Heart right ventricle (tissue), 16 donors: ENCODE measurements around the gene ATP6V0B. TPM values are rescaled to one million over a fixed set of nuclear protein-coding genes. Genes with fewer than 3 reads are reported as not detected.

Experiments
- ATAC-seq, 8 donors: fragments of 200-7000 bp; cut with Tn5 transposase; one replicate each; pipeline ENCODE4 v1.9.1; 2020; ENCODE audit warnings: mild to moderate bottlenecking in 8 of 8, moderate library complexity in 8 of 8, moderate number of reproducible peaks in 1 of 8
- DNase-seq, 2 donors: peaks; one replicate each; pipeline ENCODE4 v3.0.0-alpha.2; 2020
- H3K27ac ChIP-seq, 10 donors: fragments of 200-600 bp; sonication (generic) in 2 of 10; one replicate each; pipeline versions ENCODE4 v1.5.0 to v1.8.0; 2020 to 2022; ENCODE audit warnings: mild to moderate bottlenecking in 3 of 10
- H3K27me3 ChIP-seq, 7 donors: fragments of 200-600 bp; one replicate each; pipeline ENCODE4 v1.8.0; 2021 to 2022; ENCODE audit warnings: mild to moderate bottlenecking in 2 of 7
- H3K36me3 ChIP-seq, 9 donors: fragments of 200-600 bp; sonication (generic) in 1 of 9; one replicate each; pipeline versions ENCODE4 v1.5.0 to v1.8.0; 2020 to 2022; ENCODE audit warnings: mild to moderate bottlenecking in 2 of 9
- H3K4me1 ChIP-seq, 9 donors: fragments of 200-600 bp; sonication (generic) in 1 of 9; one replicate each; pipeline versions ENCODE4 v1.5.0 to v1.8.0; 2020 to 2022; ENCODE audit warnings: mild to moderate bottlenecking in 4 of 9
- H3K4me3 ChIP-seq, 10 donors: fragments of 200-600 bp; sonication (generic) in 2 of 10; one replicate each; pipeline versions ENCODE4 v1.5.0 to v1.8.0; 2020 to 2022; ENCODE audit warnings: mild to moderate bottlenecking in 7 of 10, moderate library complexity in 2 of 10
- H3K9me3 ChIP-seq, 11 donors: fragments of 200-600 bp in 10 of 11; sonication (generic) in 2 of 11; one replicate each; pipeline versions ENCODE4 v1.5.0 to v1.8.0; 2013 to 2022; ENCODE audit warnings: mild to moderate bottlenecking in 2 of 11, control low read depth in 1 of 11, moderate library complexity in 1 of 11
- WGBS, 2 donors: extraction: QIAGEN DNeasy Blood & Tissue Kit; methylation state at CpG; one replicate each; pipeline ENCODE4 v1.1.7; 2013; ENCODE audit warnings: inconsistent platforms in 1 of 2; 5-methylcytosine and 5-hydroxymethylcytosine counted together
- intact Hi-C, 10 donors: fragments of 100-400 bp; cut with DNase I; formaldehyde crosslinking; loops; one replicate each; pipeline versions ENCODE4 v1.11.1 to v1.14.2; 2022
- polyA plus RNA-seq, 2 donors: library from polyadenylated mRNA; stranded (reverse); fragments of 200-250 nt; gene quantifications; one replicate each; pipeline ENCODE4 v1.2.3, GENCODE V29; 2013
- total RNA-seq, 10 donors: library from RNA; stranded (reverse); fragmentation: NEBNext Ultra II Directional in 3 of 10; extraction: Animal tissue kit (Norgen Biotek cat#: 25700) in 3 of 10; gene quantifications; one replicate each; pipeline versions ENCODE4 v1.2.1 to v1.2.4, GENCODE V29; 2021 to 2023
- TF ChIP-seq, protein P1 (sequence below), 9 donors: fragments of 200-600 bp; sonication (generic) in 2 of 9; IDR thresholded peaks; one replicate each; pipeline versions ENCODE4 v1.5.0 to v1.8.0; 2021 to 2022; ENCODE audit warnings: antibody characterized with exemption in 9 of 9, mild to moderate bottlenecking in 5 of 9, moderate library complexity in 1 of 9
- donor health status: Arrhythmogenic right ventricular cardiomyopathy.
- donor health status: ischemic (EF 13 %, LVEDD 7.1; RV severe dilation, severe dysfunction).
- donor health status: healthy with polysubstance abuse.
- donor health status: DM: no; HTN: yes; CAD: no.
- donor health status: DM: no; HTN: no; CAD: no.
- donor health status: ischemic (EF 25% LVEDD 6.9; RV normal size, moderate dysfunction).
- donor health status: ischemic (EF 25% LVEDD 5.7; RV mildly dilated, moderate dysfunction).
- donor health status: healthy.
- donor health status: DM: yes; HTN: yes; CAD: no.
- donor health status: Ischemic cardiomyopathy.
- donor health status: ischemic (EF 35%, LVEDD 5.7; RV mildly dilated, moderate dysfunction).
- donor health status: nonischemic (EF 11% LVEDD 7.7; RV severe dilation, severe dysfunction).
- donor health status: DM: yes; HTN: yes; CAD: no.
- donor health status: PGD.
- donor health status: ischemic (EF 29% LVEDD 5.4; RV normal size, mild dysfunction).
- donor health status: nonischemic (EF 23%, LVEDD 6.1; RV moderate dilation, normal function).

ATP6V0B gene
- total and polyA plus RNA-seq, 12 donors, result 63.1 to 227 (median 74.3) TPM

DNA sequence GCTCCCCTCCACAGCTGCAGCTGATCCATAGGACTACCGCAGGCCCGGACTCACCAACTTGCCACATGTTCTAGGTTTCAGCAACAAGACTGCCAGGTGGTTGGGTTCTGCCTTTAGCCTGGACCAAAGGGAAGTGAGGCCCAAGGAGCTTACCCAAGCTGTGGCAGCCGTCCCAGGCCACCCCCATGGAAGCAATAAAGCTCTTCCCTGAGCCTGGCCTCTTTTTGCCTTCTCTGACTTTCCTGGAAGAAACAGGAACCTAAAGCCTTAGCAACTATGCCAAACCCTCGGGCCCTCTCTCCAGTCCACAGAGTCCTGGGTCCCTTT is 43.8 kb upstream of the ATP6V0B start:
- Histone ChIP-seq H3K27me3 (peaks cover 0 to 32% (median 26%) of the 10 kb centered on the region in 7 donors), H3K4me3 (no peak overlapping the region), H3K9me3 (no peaks in the 10 kb centered on the region), H3K36me3 (peaks cover 0 to 14% (median 0%) of the 10 kb centered on the region in 9 donors), H3K27ac (no peak overlapping the region), H3K4me1 (peaks cover 4 to 33% (median 11%) of the 10 kb centered on the region in 9 donors)
- 79 to 86% methylated on average over 4 of the region's 4 CpGs for WGBS, 2 donors
- TF ChIP-seq, protein P1, sequence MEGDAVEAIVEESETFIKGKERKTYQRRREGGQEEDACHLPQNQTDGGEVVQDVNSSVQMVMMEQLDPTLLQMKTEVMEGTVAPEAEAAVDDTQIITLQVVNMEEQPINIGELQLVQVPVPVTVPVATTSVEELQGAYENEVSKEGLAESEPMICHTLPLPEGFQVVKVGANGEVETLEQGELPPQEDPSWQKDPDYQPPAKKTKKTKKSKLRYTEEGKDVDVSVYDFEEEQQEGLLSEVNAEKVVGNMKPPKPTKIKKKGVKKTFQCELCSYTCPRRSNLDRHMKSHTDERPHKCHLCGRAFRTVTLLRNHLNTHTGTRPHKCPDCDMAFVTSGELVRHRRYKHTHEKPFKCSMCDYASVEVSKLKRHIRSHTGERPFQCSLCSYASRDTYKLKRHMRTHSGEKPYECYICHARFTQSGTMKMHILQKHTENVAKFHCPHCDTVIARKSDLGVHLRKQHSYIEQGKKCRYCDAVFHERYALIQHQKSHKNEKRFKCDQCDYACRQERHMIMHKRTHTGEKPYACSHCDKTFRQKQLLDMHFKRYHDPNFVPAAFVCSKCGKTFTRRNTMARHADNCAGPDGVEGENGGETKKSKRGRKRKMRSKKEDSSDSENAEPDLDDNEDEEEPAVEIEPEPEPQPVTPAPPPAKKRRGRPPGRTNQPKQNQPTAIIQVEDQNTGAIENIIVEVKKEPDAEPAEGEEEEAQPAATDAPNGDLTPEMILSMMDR (IDR thresholded peaks at IDR 0.05), result no peak
- ATAC-seq, result no peak
- no peak for DNase-seq
- intact Hi-C loops, result loop anchor here in 7 of 10 donors (5.0 to 10.0 kb wide), 4 partner anchors 389 to 406 kb away; partner anchors contain the start of gene PTPRF (in 1 of the 7)

DNA sequence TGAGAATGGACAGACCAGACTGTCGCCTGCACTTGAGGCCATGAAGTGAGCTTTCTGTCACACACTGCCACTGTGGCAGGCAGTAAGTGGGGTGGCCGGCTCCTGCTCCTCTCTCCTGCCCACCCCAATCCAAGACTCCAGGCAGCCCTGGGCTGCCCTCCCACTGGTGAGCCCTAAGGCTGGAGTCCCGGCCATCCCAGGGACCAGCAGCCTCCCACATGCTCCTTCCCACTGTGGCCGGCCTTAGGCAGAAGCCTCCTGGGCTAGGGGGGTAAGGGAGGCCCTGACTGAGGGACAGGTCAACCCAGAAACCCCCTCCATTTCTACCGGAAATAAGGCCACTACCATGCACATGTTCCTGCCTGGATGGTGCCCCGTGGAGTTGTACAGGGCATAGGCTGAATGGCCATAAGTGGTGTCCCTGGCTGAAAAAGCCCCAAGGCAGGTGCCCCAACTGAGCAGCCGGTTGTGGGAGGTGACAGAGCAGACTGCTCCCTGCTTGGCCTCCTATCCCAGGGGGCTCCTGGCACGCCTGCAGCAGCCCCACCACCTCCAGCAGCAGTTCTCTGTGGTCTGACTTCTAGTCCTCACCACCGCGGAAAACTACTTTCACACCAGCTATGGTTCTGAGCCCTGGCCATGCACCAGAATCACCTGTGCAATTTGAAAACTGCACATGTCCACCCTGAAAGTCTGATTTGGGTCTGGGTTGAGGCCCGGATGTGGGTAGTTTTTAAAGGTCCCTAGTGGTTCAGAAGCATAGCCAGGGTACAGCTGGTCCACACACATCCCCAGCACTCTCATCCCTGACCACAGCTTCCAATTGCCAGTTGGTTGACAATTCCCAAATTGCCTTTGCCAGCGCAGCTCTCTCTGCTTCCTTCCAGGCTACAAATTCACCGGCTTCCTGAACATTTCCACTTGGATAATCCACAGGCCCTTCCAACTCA is 42.8 kb upstream of the ATP6V0B start:
- WGBS, 2 donors, result 88 to 97% methylated on average over 13 of the region's 13 CpGs
- TF ChIP-seq, protein P1 (IDR thresholded peaks at IDR 0.05), result no peak
- H3K9me3 ChIP-seq, result no peaks in the 10 kb centered on the region
- H3K4me1 ChIP-seq, result peaks cover 6 to 40% (median 17%) of the 10 kb centered on the region in 9 donors
- ATAC-seq (no peak), DNase-seq (no peak)
- H3K27me3 ChIP-seq, result peaks cover 0 to 40% (median 26%) of the 10 kb centered on the region in 7 donors
- H3K36me3 ChIP-seq, result peaks cover 0 to 5% (median 0%) of the 10 kb centered on the region in 9 donors
- no peak overlapping the region for H3K4me3 ChIP-seq
- intact Hi-C loops, result loop anchor here in 7 of 10 donors (5.0 to 10.0 kb wide), 4 partner anchors 390 to 407 kb away; partner anchors contain the start of gene PTPRF (in 1 of the 7)
- no peak overlapping the region for H3K27ac ChIP-seq

DNA sequence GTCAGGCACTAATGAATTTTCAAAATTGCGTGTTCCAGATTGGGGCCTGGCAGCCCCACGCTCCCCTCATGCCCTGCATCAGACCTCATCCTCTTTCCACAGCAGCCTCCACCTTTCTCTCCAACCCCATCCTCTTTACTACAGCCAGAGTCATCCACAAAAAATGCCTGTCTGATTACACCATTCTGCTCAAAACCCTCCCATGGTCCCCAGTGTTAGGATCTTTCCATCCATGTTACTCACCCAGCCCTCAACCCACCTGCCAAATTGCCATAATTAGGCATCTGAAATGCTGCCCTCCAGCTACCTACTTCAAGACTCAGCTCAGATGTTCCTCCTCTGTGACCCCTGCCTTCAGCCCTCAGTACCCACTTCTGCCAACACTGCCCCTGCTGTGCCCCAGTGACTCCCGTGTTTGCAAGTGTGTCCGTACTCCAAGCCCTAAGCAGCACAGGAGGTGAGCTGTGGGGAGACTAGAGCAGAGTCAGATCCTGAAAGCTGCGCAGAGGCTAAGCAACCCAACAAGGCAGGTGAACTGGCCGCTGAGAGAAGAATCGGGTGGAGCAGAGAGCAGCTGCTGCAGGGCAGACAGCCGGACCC is 41.9 kb upstream of the ATP6V0B start:
- peaks cover 0 to 5% (median 0%) of the 10 kb centered on the region in 9 donors for H3K36me3 ChIP-seq
- H3K27ac ChIP-seq, result peak overlapping the region in 1 of 10 donors; percentile 9
- WGBS, 2 donors, result 31 to 32% methylated on average over 8 of the region's 8 CpGs
- H3K27me3 ChIP-seq, result peaks cover 0 to 41% (median 26%) of the 10 kb centered on the region in 7 donors
- TF ChIP-seq, protein P1 (IDR thresholded peaks at IDR 0.05), result no peak
- peak overlapping the region in 9 of 10 donors; percentile 22 to 44 (median 38) for H3K4me3 ChIP-seq
- DNase-seq (no peak), ATAC-seq (no peak)
- no peaks in the 10 kb centered on the region for H3K9me3 ChIP-seq
- intact Hi-C loops, result loop anchor here in 8 of 10 donors (1.0 to 10.0 kb wide), 5 partner anchors 169 to 408 kb away; partner anchors contain the start of gene PTPRF (in 1 of the 8)
- peaks cover 6 to 40% (median 17%) of the 10 kb centered on the region in 9 donors for H3K4me1 ChIP-seq
